Measurements from ENCODE around the gene CRIP3.

DNA sequence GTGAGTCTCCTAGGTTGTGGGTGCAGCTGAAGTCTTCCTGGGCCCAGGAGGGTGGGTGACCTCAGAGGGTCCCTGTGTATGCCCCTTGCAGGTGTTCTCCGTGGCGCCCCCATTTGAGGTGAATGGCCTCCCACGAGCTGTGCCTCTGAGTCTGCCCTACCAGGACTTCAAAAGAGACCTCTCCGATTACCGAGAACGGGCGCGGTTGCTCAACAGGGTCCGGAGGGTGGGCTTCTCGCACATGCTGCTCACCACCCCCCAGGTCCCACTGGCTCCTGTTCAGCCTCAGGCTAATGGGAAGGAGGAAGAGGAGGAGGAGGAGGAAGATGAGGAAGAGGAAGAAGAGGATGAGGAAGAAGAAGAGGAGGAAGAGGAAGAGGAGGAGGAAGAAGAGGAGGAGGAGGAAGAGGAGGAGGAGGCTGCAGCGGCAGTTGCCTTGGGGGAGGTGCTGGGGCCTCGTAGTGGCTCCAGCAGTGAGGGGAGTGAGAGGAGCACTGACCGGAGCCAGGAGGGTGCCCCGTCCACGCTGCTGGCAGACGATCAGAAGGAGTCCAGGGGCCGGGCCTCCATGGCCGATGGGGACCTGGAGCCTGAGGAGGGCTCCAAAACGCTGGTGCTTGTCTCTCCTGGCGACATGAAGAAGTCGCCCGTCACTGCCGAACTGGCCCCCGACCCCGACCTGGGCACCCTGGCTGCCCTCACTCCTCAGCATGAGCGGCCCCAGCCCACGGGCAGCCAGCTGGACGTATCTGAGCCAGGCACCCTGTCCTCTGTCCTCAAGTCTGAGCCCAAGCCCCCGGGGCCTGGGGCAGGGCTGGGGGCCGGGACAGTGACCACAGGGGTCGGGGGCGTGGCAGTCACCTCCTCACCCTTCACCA lies 25.8 kb downstream of the CRIP3 start:
- no peak for TF ChIP-seq EZH2 (IDR thresholded peaks at IDR 0.05; ENCODE audit: borderline replicate concordance, low read depth, low read length, severe bottlenecking)
- TF ChIP-seq, protein P1, sequence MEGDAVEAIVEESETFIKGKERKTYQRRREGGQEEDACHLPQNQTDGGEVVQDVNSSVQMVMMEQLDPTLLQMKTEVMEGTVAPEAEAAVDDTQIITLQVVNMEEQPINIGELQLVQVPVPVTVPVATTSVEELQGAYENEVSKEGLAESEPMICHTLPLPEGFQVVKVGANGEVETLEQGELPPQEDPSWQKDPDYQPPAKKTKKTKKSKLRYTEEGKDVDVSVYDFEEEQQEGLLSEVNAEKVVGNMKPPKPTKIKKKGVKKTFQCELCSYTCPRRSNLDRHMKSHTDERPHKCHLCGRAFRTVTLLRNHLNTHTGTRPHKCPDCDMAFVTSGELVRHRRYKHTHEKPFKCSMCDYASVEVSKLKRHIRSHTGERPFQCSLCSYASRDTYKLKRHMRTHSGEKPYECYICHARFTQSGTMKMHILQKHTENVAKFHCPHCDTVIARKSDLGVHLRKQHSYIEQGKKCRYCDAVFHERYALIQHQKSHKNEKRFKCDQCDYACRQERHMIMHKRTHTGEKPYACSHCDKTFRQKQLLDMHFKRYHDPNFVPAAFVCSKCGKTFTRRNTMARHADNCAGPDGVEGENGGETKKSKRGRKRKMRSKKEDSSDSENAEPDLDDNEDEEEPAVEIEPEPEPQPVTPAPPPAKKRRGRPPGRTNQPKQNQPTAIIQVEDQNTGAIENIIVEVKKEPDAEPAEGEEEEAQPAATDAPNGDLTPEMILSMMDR (IDR thresholded peaks at IDR 0.05; ENCODE audit: extremely low read depth in 1 of 2, insufficient read depth in 1 of 2, low read depth in 1 of 2, low read length in 2 of 2) = no peak
- TF ChIP-seq POLR2A (IDR thresholded peaks at IDR 0.05; ENCODE audit: low read depth, low read length) = no peak
- TF ChIP-seq POLR2AphosphoS5 (IDR thresholded peaks at IDR 0.05; ENCODE audit: insufficient read depth, low read depth, low read length) = no peak
